ENCODE results near the gene RBM3. TPM values are rescaled to one million over a fixed set of nuclear protein-coding genes. Genes with fewer than 3 reads are reported as not detected.

Gene RBM3
- total and polyA plus RNA-seq, 2 donors (not counting 1 experiment from before 2014, with no cell fraction given) = 52.7 to 464 TPM

- Histone ChIP-seq H3K4me2 (ENCODE audit: extremely low read depth, insufficient read depth, low read length) (no peak overlapping the region), H3K9ac (ENCODE audit: insufficient read depth, low read length) (no peak overlapping the region), H3K79me2 (ENCODE audit: control insufficient read depth, insufficient read depth, low read length) (no peaks in the 10 kb centered on the region), H4K20me1 (ENCODE audit: control insufficient read depth, extremely low read depth, insufficient read depth, low read length) (no peaks in the 10 kb centered on the region), H3K27ac (ENCODE audit: insufficient read depth, low read length) (no peak overlapping the region), H3K36me3 (ENCODE audit: control insufficient read depth, insufficient read depth, low read length) (peaks cover 3% of the 10 kb centered on the region), H3K27me3 (ENCODE audit: control insufficient read depth, insufficient read depth, low read length) (no peaks in the 10 kb centered on the region), H2AFZ (ENCODE audit: low read length) (no peak overlapping the region), H3K4me1 (ENCODE audit: control insufficient read depth, extremely low read depth, insufficient read depth, low read length) (no peaks in the 10 kb centered on the region), H3K9me3 (ENCODE audit: control insufficient read depth, insufficient read depth, low read depth, low read length) (no peaks in the 10 kb centered on the region), H3K4me3 (replicated peaks in 1 of 4; ENCODE audit: control extremely low read depth in 1 of 4, insufficient read depth in 1 of 4, low read depth in 3 of 4, low read length in 4 of 4) (no peak overlapping the region)
- TF ChIP-seq EZH2 (IDR thresholded peaks at IDR 0.05; ENCODE audit: low read length, missing control alignments) (no peak), CTCF (conservative IDR thresholded peaks at IDR 0.05 in 1 of 2, IDR thresholded peaks at IDR 0.05 in 1 of 2; ENCODE audit: low read depth in 1 of 2, low read length in 2 of 2) (no peak)
- DNase-seq (ENCODE audit: low read depth in 2 of 2) = peak; percentile 70 to 87
Measured at GRCh38 chrX:48558271-48558670, 16.0 kb upstream of the RBM3 start.

GRCh38 chrX:48559636-48560035, 14.6 kb upstream of the RBM3 start:
- Histone ChIP-seq H3K9me3 (ENCODE audit: control insufficient read depth, insufficient read depth, low read depth, low read length) (no peaks in the 10 kb centered on the region), H3K36me3 (ENCODE audit: control insufficient read depth, insufficient read depth, low read length) (peaks cover 3% of the 10 kb centered on the region), H3K27ac (ENCODE audit: insufficient read depth, low read length) (no peak overlapping the region), H4K20me1 (ENCODE audit: control insufficient read depth, extremely low read depth, insufficient read depth, low read length) (no peaks in the 10 kb centered on the region), H2AFZ (ENCODE audit: low read length) (no peak overlapping the region), H3K9ac (ENCODE audit: insufficient read depth, low read length) (no peak overlapping the region), H3K27me3 (ENCODE audit: control insufficient read depth, insufficient read depth, low read length) (no peaks in the 10 kb centered on the region), H3K79me2 (ENCODE audit: control insufficient read depth, insufficient read depth, low read length) (no peaks in the 10 kb centered on the region), H3K4me3 (replicated peaks in 1 of 4; ENCODE audit: control extremely low read depth in 1 of 4, insufficient read depth in 1 of 4, low read depth in 3 of 4, low read length in 4 of 4) (no peak overlapping the region), H3K4me2 (ENCODE audit: extremely low read depth, insufficient read depth, low read length) (no peak overlapping the region), H3K4me1 (ENCODE audit: control insufficient read depth, extremely low read depth, insufficient read depth, low read length) (no peaks in the 10 kb centered on the region)
- no peak for DNase-seq (ENCODE audit: low read depth in 2 of 2)
- no peak for TF ChIP-seq EZH2 (IDR thresholded peaks at IDR 0.05; ENCODE audit: low read length, missing control alignments)
- no peak for TF ChIP-seq CTCF (conservative IDR thresholded peaks at IDR 0.05 in 1 of 2, IDR thresholded peaks at IDR 0.05 in 1 of 2; ENCODE audit: low read depth in 1 of 2, low read length in 2 of 2)

- Histone ChIP-seq H3K4me2 (ENCODE audit: extremely low read depth, insufficient read depth, low read length) (no peak overlapping the region), H3K36me3 (ENCODE audit: control insufficient read depth, insufficient read depth, low read length) (peaks cover 3% of the 10 kb centered on the region), H3K4me1 (ENCODE audit: control insufficient read depth, extremely low read depth, insufficient read depth, low read length) (no peaks in the 10 kb centered on the region), H3K9ac (ENCODE audit: insufficient read depth, low read length) (no peak overlapping the region), H3K27me3 (ENCODE audit: control insufficient read depth, insufficient read depth, low read length) (no peaks in the 10 kb centered on the region), H4K20me1 (ENCODE audit: control insufficient read depth, extremely low read depth, insufficient read depth, low read length) (no peaks in the 10 kb centered on the region), H3K79me2 (ENCODE audit: control insufficient read depth, insufficient read depth, low read length) (no peaks in the 10 kb centered on the region), H3K9me3 (ENCODE audit: control insufficient read depth, insufficient read depth, low read depth, low read length) (no peaks in the 10 kb centered on the region), H3K4me3 (replicated peaks in 1 of 4; ENCODE audit: control extremely low read depth in 1 of 4, insufficient read depth in 1 of 4, low read depth in 3 of 4, low read length in 4 of 4) (no peak overlapping the region), H2AFZ (ENCODE audit: low read length) (no peak overlapping the region), H3K27ac (ENCODE audit: insufficient read depth, low read length) (no peak overlapping the region)
- TF ChIP-seq EZH2 (IDR thresholded peaks at IDR 0.05; ENCODE audit: low read length, missing control alignments) = no peak
- no peak for TF ChIP-seq CTCF (conservative IDR thresholded peaks at IDR 0.05 in 1 of 2, IDR thresholded peaks at IDR 0.05 in 1 of 2; ENCODE audit: low read depth in 1 of 2, low read length in 2 of 2)
- DNase-seq (ENCODE audit: low read depth in 2 of 2) = no peak
Measured at GRCh38 chrX:48560056-48560455, 14.2 kb upstream of the RBM3 start.

Measured in fibroblast of lung (primary cell).